ENCODE measurements around the gene CEP104. TPM values are rescaled to one million over a fixed set of nuclear protein-coding genes. Genes with fewer than 3 reads are reported as not detected.

CEP104 gene
- total and polyA plus RNA-seq, 2 donors (not counting 1 experiment from before 2014, with no cell fraction given), result 27.7 to 71.8 TPM

- peaks cover 32% of the 10 kb centered on the region for H3K79me2 ChIP-seq (ENCODE audit: control insufficient read depth, insufficient read depth, low read length)
- Mint-ChIP-seq H3K4me1 (peaks cover 14% of the 10 kb centered on the region), H3K27ac (no peak overlapping the region), H3K9me3 (ENCODE audit: insufficient read depth) (no peaks in the 10 kb centered on the region), H3K4me3 (no peak overlapping the region), H3K27me3 (no peaks in the 10 kb centered on the region)
- peaks cover 38% of the 10 kb centered on the region for H4K20me1 ChIP-seq (ENCODE audit: control insufficient read depth, insufficient read depth, low read length, poor library complexity, severe bottlenecking)
- H3K4me1 ChIP-seq (ENCODE audit: control insufficient read depth in 2 of 2, insufficient read depth in 2 of 2, low read length in 2 of 2), result peaks cover 8 to 11% of the 10 kb centered on the region in 2 donors
- H3K9ac ChIP-seq (ENCODE audit: low read length), result no peak overlapping the region
- no peaks in the 10 kb centered on the region for H3K27me3 ChIP-seq (replicated peaks in 1 of 4; ENCODE audit: control extremely low read depth in 1 of 4, control insufficient read depth in 3 of 4, insufficient read depth in 4 of 4, low read length in 3 of 4)
- H3K4me3 ChIP-seq (ENCODE audit: control extremely low read depth in 1 of 5, extremely low read depth in 1 of 5, insufficient read depth in 1 of 5, low read depth in 2 of 5, low read length in 4 of 5), result no peak overlapping the region
- no peak for ATAC-seq (ENCODE audit: low read depth)
- ChIA-PET POLR2A (no interaction called here), CTCF (no interaction called here)
- H3K36me3 ChIP-seq (replicated peaks in 1 of 2; ENCODE audit: control extremely low read depth in 1 of 2, control insufficient read depth in 1 of 2, extremely low read depth in 1 of 2, insufficient read depth in 2 of 2, low read length in 1 of 2), result peaks cover 3 to 37% of the 10 kb centered on the region in 2 experiments
- H3K9me3 ChIP-seq (ENCODE audit: control extremely low read depth in 1 of 3, control insufficient read depth in 2 of 3, insufficient read depth in 1 of 3, low read length in 2 of 3), result no peaks in the 10 kb centered on the region
- no peak overlapping the region for H2AFZ ChIP-seq (ENCODE audit: insufficient read depth, low read depth, low read length, poor library complexity, severe bottlenecking)
- TF ChIP-seq EZH2 (IDR thresholded peaks at IDR 0.05; ENCODE audit: borderline replicate concordance, insufficient read depth, low read depth, low read length, poor library complexity, severe bottlenecking) (no peak), CTCF (IDR thresholded peaks at IDR 0.05) (no peak)
- no peak for DNase-seq
- WGBS (ENCODE audit: insufficient coverage), result 83% methylated on average over 1 of the region's 6 CpGs
- H3K4me2 ChIP-seq (replicated peaks; ENCODE audit: low read depth, low read length, poor library complexity, severe bottlenecking), result no peak overlapping the region
- intact Hi-C loops (cut with micrococcal nuclease), result loop anchor here (10.0 kb wide), 1 partner anchor 226 kb away; the partner anchor contains the start of gene TPRG1L
- no peak overlapping the region for H3K27ac ChIP-seq (ENCODE audit: low read length in 2 of 2)
Measured at GRCh38 chr1:3851292-3851691, 5.7 kb downstream of the CEP104 start.

- DNase-seq (no peak), ATAC-seq (ENCODE audit: low read depth) (no peak)
- H3K9me3 Mint-ChIP-seq (ENCODE audit: insufficient read depth), result no peaks in the 10 kb centered on the region
- no peak overlapping the region for H3K4me3 Mint-ChIP-seq
- intact Hi-C loops (cut with micrococcal nuclease), result loop anchor here (10.0 kb wide), 1 partner anchor 226 kb away; the partner anchor contains the start of gene TPRG1L
- H3K4me2 ChIP-seq (replicated peaks; ENCODE audit: low read depth, low read length, poor library complexity, severe bottlenecking), result no peak overlapping the region
- H3K9ac ChIP-seq (ENCODE audit: low read length), result no peak overlapping the region
- TF ChIP-seq CTCF (IDR thresholded peaks at IDR 0.05), result no peak
- no peak for TF ChIP-seq EZH2 (IDR thresholded peaks at IDR 0.05; ENCODE audit: borderline replicate concordance, insufficient read depth, low read depth, low read length, poor library complexity, severe bottlenecking)
- peaks cover 3 to 6% of the 10 kb centered on the region in 2 donors for H3K4me1 ChIP-seq (ENCODE audit: control insufficient read depth in 2 of 2, insufficient read depth in 2 of 2, low read length in 2 of 2)
- H3K36me3 ChIP-seq (replicated peaks in 1 of 2; ENCODE audit: control extremely low read depth in 1 of 2, control insufficient read depth in 1 of 2, extremely low read depth in 1 of 2, insufficient read depth in 2 of 2, low read length in 1 of 2), result peaks cover 3 to 40% of the 10 kb centered on the region in 2 experiments
- 88% methylated on average over 9 of the region's 12 CpGs for WGBS (ENCODE audit: insufficient coverage)
- no peak overlapping the region for H2AFZ ChIP-seq (ENCODE audit: insufficient read depth, low read depth, low read length, poor library complexity, severe bottlenecking)
- no peak overlapping the region for H3K27ac Mint-ChIP-seq
- peaks cover 27% of the 10 kb centered on the region for H3K79me2 ChIP-seq (ENCODE audit: control insufficient read depth, insufficient read depth, low read length)
- H3K4me3 ChIP-seq (ENCODE audit: control extremely low read depth in 1 of 5, extremely low read depth in 1 of 5, insufficient read depth in 1 of 5, low read depth in 2 of 5, low read length in 4 of 5), result no peak overlapping the region
- peaks cover 33% of the 10 kb centered on the region for H4K20me1 ChIP-seq (ENCODE audit: control insufficient read depth, insufficient read depth, low read length, poor library complexity, severe bottlenecking)
- no peaks in the 10 kb centered on the region for H3K27me3 ChIP-seq (replicated peaks in 1 of 4; ENCODE audit: control extremely low read depth in 1 of 4, control insufficient read depth in 3 of 4, insufficient read depth in 4 of 4, low read length in 3 of 4)
- ChIA-PET CTCF (no interaction called here), POLR2A (no interaction called here)
- no peak overlapping the region for H3K27ac ChIP-seq (ENCODE audit: low read length in 2 of 2)
- no peaks in the 10 kb centered on the region for H3K27me3 Mint-ChIP-seq
- H3K9me3 ChIP-seq (ENCODE audit: control extremely low read depth in 1 of 3, control insufficient read depth in 2 of 3, insufficient read depth in 1 of 3, low read length in 2 of 3), result no peaks in the 10 kb centered on the region
- H3K4me1 Mint-ChIP-seq, result peaks cover 10% of the 10 kb centered on the region
Measured at GRCh38 chr1:3850857-3851256, 6.2 kb downstream of the CEP104 start.
